Amygdala (tissue), 56 donors: Measurements from ENCODE around the gene VWA8.
"Not testable (repeated sequence)": the region's sequence is repeated elsewhere in the genome, so short reads cannot be mapped to it uniquely, and the experiment has no call there.

Source experiments
- DNase-seq, 56 donors: peaks; one replicate each; lab custom pipeline; 2025; lab: John Stamatoyannopoulos, UW

Gene VWA8

GRCh38 chr13:41859565-41859964, 101.3 kb downstream of the VWA8 start:
- no peak for DNase-seq

- DNase-seq: no peak
These were observed 102.1 kb downstream of the VWA8 start for GRCh38 chr13:41858780-41859179.

- DNase-seq: no peak
These were observed 106.2 kb downstream of the VWA8 start for GRCh38 chr13:41854758-41855157.

DNA sequence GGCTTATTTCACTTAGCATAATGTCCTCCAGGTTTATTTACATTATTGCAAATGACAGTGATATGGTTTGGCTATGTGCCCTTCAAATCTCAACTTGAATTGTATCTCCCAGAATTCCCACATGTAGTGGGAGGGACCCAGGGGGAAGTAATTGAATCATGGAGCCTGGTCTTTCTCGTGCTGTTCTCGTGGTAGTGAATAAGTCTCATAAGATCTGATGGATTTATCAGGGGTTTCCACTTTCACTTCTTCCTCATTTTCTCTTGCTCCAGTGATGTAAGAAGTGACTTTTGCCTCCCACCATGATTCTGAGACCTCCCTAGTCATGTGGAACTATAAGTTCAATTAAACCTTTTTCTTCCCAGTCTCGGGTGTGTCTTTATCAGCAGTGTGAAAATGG, 109.6 kb downstream of the VWA8 start:
- DNase-seq: no peak

DNA sequence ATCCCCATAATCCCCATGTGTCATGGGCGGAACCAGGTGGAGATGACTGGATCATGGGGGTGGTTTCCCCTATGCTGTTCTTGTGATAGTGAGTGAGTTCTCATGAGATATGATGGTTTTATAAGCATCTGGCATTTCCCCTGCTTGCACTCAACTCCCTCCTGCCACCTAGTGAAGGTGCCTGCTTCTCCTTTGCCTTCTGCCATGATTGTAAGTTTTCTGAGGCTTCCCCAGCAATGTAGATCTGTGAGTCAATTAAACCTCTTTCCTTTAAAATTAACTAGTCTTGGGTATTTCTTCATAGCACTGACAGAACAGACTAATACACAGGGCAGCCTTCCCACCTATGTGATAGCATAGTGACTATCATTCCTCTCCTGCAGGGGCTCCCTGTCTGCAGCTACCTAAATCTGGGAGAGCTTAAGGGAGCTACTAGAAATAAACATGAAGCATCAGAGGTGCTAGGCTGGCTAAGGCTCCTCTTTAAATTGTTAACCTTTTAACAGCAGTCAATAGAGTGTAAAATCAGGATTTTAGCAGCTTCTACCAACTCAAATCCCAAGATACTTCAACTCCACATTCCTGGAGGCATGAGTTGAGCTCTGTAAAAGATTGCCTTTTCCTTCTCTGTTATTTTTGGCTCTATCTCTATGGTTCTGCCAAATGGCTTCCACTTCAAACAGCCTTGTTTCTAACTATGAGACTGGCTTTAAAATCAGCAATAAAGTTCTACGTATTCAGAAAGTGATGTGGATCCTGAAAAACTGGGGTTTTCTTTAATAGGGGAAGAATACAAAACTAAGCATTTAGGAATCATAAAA, 112.3 kb downstream of the VWA8 start:
- no peak for DNase-seq

DNA sequence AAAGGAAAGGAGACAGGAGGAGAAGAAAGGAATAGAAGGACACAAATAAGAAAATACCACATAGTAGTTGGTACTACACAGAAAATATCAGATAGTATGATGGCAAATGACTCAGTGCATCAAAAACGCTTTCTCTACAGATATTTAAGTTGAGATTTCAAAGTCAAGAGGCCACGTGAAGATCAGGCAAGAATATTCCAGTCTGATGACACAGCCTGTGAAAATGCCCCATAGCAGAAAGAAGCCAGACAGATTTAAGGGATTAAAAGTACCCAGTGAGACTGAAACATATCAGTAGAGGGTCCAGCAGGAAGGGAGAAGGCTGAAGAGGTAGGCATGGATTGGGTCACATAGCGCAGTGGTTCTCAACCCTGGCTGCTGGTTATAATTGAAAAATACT, 113.7 kb downstream of the VWA8 start:
- no peak for DNase-seq

DNA sequence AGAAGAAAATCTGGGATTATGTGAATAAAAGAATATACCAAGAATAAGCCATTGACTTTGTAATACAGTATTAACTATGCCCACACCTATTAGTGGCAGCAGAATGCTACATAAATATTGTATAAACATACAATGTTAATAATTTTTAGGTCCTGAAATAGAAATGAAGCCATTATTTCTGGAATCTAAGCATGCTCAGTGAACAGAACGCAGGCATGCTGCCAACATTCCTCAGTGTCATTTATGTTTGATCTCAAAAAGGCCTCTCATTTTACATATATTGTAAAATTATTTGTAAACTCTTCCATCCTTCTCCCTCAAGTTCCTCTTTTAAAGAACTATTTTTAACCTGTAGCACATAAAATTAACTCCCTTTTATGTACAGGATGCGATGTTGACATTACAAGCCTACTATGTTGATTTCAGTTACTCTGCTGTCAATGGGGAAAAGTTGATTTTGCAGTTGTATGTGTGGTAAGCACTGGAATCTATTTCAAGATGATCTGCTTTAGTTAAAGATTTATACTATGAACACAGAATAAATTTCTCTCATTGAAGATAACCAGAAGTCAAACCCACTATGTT, 118.8 kb downstream of the VWA8 start:
- no peak for DNase-seq

DNA sequence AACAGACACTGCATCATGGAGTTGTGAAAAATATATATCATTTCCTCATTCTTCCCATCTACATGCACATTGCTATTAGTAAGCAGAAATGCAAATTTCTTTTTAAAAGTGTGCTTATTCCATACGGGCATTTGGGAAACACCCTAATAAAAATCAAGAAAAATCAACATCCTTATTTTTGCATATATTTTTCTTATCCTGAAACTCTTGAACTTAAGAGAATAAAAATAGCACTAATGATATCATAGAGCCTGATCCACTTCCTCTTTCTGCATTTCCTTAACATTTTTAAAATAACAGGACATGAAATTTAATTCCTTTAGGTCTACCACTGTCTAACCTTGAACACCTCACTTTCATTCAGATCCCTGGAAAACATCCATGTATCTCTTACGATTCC, 123.3 kb downstream of the VWA8 start:
- no peak for DNase-seq

DNA sequence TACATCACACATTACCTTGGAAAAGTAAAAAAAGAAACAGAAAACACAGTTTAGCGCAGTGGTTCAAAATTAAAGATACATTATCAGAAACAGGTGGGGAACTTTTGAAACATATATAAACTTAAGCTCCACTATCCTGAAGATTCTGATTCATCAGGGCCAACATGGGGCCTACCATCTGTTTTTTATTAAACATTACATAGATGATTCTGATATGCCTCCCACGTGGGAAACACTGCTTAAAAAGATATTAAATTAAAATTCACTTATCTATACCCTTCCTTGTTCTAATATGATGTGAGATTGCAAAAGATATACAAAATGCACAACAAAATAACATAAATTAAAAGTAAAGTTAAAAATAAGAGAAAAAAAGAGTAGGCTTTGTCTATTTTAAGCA, 125.0 kb downstream of the VWA8 start:
- DNase-seq: no peak

GRCh38 chr13:41834697-41835096, 126.2 kb downstream of the VWA8 start:
- DNase-seq: not testable (repeated sequence)

GRCh38 chr13:41833831-41834230, 127.1 kb downstream of the VWA8 start:
- DNase-seq: no peak

DNA sequence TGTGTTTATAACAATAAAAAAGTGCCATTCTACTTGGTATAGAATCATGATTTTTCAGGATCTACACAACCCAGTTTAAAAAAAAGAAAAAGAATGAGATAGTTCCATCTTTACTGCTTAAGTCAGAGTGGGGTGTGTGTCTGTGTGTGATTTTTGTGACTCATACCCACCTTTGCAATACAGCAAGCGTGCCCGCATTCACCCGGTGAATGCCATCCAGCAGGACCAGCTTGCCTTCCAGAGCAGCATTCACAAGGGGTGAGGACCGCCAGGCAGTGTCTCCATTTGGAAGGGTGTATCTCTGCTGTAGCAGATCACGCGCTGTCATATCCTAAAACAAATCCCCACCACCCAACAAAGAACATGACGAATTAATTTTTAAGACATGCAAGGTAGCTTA, 127.7 kb downstream of the VWA8 start:
- no peak for DNase-seq

DNA sequence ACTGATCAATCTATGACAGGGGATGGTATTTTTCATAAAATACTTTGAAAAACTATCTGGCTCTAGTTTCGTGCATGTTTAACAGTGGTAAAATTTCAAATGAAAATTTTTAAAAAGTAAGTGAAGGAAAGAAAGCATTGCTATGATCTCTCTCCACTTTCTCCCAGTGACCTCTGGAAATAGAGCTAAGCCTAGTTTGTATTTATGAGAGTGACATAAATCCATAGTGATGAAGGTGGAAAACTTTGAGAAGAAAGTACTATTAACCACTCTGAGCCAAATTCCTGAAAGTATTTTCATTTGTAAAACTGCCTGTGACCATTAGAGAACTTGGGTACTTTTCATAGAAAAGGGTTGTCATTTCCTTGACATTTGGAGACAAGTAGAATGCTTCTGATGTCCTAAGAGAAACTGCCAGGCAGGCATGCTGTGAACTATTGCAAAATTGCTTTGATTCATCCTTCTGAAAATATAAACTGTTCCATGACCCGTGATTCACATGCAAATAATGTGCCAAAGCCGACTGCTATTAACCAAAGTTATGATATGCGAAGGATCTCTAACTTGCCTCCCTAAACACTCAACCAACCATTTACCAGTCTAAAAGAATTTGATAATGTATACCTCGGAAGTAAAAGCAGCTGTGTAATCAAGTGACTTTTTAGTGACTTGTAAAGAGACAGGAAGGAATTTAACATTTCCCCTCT, 133.2 kb downstream of the VWA8 start:
- no peak for DNase-seq

DNA sequence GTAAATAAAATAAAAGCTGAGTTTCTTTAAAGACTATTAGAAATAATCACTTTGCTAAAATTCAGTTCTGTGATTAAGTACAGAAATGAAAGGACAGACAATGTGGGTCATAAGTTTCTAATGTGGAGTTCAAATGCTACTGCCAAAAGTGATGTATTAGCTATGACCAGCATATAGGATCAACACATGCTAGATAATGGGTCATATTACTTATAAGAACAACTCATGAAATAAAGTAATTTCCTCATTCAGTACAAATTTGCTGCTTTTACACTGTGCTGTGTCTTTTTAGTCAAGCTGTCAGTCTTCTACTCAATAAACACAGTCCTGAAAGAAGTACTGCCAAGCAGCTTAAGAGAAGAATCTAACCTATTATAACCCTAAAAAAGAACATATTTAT, 135.2 kb downstream of the VWA8 start:
- no peak for DNase-seq

- no peak for DNase-seq
These were observed 137.4 kb downstream of the VWA8 start for GRCh38 chr13:41823476-41823875.

- no peak for DNase-seq
These were observed 138.3 kb downstream of the VWA8 start for GRCh38 chr13:41822560-41822959.

DNA sequence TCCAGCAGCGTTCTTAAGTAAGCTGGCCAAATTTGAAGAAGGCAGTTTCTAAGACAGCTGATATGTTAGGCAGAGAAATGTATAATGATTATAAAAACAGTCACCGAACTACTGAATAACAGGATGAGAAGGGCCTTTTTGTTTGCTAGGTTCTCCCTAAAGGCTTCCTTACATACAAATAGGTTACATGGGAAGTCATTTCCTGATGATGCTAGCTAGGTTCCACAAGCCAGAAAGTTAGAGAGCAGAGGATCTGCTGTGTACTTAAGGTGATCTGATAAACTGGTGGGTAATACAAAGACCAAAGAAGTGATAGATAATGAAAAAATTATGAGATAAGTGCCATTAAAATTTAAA, 139.7 kb downstream of the VWA8 start:
- DNase-seq: no peak

- no peak for DNase-seq
These were observed 140.2 kb downstream of the VWA8 start for GRCh38 chr13:41820581-41821237.

- DNase-seq: no peak
These were observed 144.9 kb downstream of the VWA8 start for GRCh38 chr13:41816057-41816456.

GRCh38 chr13:41813426-41813825, 147.5 kb downstream of the VWA8 start:
- DNase-seq: no peak

DNA sequence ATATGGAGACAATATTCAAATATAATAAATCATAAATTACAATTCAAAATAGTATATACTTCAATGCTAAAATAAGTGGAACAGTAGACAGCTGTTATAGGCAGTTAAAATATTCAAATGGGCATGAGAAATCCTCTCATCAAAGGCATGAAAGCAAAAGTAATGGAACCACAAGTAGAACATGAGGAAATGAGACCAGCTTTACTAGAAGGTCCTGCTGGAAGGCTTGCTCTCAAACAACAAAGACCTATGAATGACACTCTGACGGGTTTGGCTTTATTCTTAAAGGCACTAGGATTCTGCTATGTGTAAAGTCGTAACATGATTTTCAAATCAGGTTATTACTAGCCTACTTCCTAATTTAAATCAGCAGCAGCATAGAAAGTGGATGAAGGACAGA, 148.1 kb downstream of the VWA8 start:
- no peak for DNase-seq
